GM19043 (cell line): ENCODE data around the gene EDN1.

Experiments used
- ATAC-seq: cut with Tn5 transposase; IDR thresholded peaks from one replicate; pipeline ENCODE4 v1.9.1; 2021; ENCODE audit warnings: low read depth; ENCODE audit not compliant: unreplicated experiment

Gene EDN1

DNA sequence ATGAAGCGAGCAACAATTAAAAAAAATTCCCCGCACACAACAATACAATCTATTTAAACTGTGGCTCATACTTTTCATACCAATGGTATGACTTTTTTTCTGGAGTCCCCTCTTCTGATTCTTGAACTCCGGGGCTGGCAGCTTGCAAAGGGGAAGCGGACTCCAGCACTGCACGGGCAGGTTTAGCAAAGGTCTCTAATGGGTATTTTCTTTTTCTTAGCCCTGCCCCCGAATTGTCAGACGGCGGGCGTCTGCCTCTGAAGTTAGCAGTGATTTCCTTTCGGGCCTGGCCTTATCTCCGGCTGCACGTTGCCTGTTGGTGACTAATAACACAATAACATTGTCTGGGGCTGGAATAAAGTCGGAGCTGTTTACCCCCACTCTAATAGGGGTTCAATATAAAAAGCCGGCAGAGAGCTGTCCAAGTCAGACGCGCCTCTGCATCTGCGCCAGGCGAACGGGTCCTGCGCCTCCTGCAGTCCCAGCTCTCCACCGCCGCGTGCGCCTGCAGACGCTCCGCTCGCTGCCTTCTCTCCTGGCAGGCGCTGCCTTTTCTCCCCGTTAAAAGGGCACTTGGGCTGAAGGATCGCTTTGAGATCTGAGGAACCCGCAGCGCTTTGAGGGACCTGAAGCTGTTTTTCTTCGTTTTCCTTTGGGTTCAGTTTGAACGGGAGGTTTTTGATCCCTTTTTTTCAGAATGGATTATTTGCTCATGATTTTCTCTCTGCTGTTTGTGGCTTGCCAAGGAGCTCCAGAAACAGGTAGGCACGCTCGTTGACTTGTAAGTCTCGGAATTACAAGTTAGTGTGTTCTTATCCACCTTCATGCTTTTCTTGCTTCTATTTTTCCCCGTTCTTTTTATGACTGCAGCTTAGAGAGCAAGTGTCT lies at the start of gene EDN1:
TSS of gene EDN1 (plus strand) at position 429 of the 888 bp plus-strand sequence. CDS start at position 698, 269 bp downstream.
- ATAC-seq, result peak; percentile 72

GRCh38 chr6:12241493-12242175 lies 48.5 kb upstream of the EDN1 start:
- ATAC-seq, result no peak

- no peak for ATAC-seq
Observed at GRCh38 chr6:12243169-12243568, 47.0 kb upstream of the EDN1 start.

- no peak for ATAC-seq
Observed at GRCh38 chr6:12245360-12245759, 44.8 kb upstream of the EDN1 start.

DNA sequence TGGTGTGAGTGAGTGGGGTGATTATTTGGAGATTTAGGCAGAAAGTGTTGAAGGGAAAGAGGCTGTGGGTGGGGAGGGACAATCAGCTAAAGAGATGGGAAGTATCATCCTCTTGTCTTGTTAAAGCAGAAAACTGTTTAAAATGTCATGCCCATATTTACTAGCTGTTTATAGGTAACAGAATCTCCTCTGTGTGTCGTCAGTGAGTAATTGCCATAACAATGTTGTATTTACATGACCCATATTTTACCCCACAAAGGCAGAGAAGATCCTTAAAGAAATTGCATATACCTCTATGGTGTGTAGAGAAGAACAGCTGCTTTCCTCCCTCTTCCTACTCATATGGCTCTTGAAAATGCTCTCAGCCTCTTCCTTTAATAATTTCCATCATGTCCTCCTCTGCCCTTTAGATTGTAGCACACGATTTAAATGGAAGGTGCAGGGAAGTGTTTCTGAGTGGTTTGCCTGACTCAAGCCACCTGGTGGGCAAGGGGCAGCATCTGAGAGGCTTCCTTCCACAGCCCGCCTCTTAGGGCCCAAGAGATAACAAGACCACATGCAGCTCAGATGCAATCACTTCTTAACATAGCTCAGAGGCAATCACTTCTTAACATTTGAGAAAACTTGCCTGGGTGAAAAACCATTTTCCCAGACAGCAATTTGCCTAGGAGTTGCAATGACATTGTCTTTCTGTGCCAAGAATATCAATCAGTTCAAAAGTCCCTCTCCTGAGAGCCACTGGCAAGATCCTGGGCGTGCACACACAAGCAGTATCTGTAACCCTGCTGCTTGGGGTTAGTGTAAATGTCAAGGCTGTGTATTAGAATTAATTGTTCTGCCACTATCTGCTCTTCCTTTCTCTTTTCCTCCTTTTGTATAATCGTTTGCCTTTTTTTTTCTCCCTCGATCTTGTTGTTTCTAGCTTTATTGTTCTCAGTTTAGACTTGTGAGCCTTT lies 44.1 kb upstream of the EDN1 start:
- ATAC-seq, result no peak

DNA sequence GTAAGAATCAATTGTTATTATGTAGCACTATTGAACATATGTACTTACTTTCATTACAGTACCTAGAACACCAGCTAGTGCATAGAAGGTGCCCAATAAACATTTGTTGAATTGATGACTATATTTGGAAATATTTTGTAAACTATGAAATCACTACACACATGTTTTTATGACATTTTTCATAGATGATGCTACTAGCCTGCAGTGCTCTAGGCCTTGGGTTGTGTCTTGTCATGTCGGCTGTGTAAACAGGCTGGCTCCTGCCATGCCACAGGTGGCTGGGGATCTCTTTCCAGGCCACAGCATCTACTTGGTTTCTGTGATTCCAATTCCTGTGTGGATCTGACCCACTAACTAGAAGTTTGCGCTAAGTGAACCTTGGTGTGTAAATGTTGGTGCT lies 43.3 kb upstream of the EDN1 start:
- no peak for ATAC-seq

GRCh38 chr6:12249541-12250382 lies 40.4 kb upstream of the EDN1 start:
- ATAC-seq, result no peak

- no peak for ATAC-seq
Observed at GRCh38 chr6:12250383-12250770, 39.8 kb upstream of the EDN1 start.

- ATAC-seq, result no peak
Observed at GRCh38 chr6:12254210-12254609, 36.0 kb upstream of the EDN1 start.

DNA sequence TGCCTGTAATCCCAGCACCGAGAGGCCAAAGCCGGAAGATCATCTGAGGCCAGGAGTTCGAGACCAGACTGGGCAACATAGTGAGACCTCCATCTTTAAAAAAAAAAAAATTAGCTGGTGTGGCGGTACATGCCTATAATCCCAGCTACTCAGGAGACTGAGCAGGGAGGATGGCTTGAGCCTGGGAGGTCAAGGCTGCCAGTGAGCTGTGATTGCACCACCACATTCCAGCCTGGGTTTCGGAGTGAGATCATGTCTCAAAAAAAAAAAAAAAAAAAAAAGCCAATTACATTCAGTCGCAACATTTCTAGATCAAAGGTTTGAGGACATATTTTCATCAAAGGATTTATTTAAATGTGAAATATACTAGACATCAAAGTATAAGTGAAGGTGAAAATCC lies 32.0 kb upstream of the EDN1 start:
- ATAC-seq, result no peak

GRCh38 chr6:12258591-12259075 lies 31.5 kb upstream of the EDN1 start:
- no peak for ATAC-seq

GRCh38 chr6:12260458-12261093 lies 29.6 kb upstream of the EDN1 start:
- ATAC-seq, result no peak

- no peak for ATAC-seq
Observed at GRCh38 chr6:12261502-12261901, 28.7 kb upstream of the EDN1 start.

- ATAC-seq, result no peak
Observed at GRCh38 chr6:12262236-12263061, 27.7 kb upstream of the EDN1 start.

DNA sequence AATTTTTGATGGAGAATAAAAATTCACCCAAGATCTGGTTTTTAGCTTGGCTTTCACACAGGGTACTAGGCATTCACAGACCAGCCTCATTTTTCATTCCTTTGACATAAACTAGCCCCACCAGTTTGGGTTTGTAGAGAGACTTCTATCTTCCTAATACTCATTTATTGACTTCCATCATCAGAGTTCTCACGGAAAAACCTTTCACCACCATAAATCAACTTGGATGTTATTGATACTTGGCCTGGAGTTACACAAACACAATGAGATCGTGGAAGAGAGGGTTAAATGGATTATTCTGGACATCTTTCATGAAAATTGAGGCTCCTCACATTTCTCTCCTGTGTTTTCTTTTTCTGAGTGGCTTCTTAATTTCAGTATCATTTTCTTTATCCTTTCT lies 26.8 kb upstream of the EDN1 start:
- ATAC-seq, result no peak

DNA sequence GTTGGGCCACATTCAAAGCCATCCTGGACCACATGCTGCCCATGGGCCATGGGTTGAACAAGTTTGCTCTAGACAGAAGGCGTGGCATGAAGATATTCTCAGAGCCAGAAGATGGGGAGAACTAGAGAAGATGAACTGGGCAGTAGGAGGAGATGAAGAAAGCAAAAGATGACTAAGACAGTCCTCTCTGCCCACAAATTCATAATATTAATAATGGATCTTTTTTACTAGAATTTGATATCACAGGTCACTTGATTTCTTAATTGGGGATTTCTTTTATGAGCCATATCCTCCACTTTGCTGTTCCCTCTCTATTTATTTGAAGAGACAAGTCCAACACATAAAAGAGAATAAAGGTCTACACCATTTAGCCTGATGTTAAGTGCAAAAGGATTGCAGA lies 25.5 kb upstream of the EDN1 start:
- ATAC-seq, result no peak

GRCh38 chr6:12265296-12265695 lies 24.9 kb upstream of the EDN1 start:
- ATAC-seq, result no peak

DNA sequence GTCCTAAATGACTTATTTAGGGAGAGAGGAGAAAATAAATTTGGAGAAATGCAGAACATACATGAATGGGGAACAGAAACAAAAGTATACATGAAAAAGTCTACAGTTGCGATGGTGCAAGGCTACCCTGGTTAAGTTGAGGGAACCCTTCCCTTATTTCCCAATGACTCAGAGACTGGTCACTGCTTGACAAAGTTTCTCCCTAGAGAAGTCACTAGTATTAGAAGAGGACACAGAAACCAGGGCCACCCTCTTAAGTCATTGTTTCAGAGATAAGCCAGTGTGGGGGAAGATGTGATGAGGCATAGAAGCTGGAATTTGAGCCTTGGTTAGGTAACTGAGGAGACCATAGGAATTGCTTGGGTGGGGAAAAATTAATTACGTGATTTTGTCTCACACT lies 24.4 kb upstream of the EDN1 start:
- no peak for ATAC-seq
